ENCODE measurements around the gene EPAS1.

EPAS1 gene

DNA sequence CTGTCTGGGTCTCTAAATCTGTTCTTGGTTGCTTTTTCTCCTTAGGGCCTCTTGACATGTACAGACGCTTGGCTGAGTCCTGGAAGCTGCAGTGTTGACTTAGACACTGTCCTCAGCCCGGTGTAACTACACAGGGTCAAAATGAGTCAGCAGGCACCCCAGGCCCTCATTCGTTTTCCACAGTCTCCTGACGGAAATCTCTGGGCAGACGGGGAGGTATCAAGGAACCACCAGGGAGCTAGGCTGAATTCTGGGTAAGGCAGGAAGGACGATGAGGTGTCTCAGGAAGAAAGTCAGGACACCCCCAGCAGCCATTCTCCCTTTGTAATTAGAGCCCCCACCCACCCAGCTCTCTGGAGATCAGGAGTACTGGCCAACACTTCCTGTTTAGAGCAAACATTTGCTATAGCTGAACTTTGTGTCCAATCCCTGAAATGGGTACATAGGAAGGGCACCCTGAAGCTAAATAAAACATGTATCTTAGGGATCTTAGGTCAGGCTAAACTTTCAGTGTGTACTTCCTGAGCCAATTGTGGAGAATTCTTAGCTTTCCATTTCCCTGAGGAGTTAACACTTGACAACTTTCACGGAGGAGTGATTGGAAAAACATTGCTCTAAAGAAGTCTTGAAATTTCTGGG lies 23.9 kb upstream of the EPAS1 start:
- in situ Hi-C loops (cut with HindIII; ENCODE audit: low sequenced_read_pairs), result no loop called here

GRCh38 chr2:46273919-46274318 lies 23.3 kb upstream of the EPAS1 start:
- in situ Hi-C loops (cut with HindIII; ENCODE audit: low sequenced_read_pairs), result no loop called here

GRCh38 chr2:46274586-46274985 lies 22.6 kb upstream of the EPAS1 start:
- in situ Hi-C loops (cut with HindIII; ENCODE audit: low sequenced_read_pairs), result no loop called here

DNA sequence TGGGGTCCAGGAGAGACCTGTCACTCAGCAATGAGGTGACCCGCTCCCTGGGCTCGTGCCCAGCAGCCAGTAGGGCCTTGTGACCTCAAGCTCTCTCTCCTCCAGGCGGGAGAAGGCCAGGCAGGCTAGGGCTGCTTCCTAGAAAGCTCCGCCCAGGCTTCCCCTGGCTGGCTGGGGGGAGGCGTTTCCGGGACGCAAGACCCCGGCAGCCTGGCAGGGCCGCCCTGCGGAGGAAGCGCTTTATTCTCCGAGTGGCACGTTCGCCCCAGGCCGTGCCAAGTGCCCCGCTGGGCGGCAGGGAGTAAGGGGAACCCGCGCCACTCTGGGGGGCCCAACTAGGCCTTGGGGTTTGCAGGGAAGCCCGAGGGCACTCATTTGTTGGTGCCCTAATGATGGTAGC lies 21.2 kb upstream of the EPAS1 start:
- in situ Hi-C loops (cut with HindIII; ENCODE audit: low sequenced_read_pairs), result no loop called here

DNA sequence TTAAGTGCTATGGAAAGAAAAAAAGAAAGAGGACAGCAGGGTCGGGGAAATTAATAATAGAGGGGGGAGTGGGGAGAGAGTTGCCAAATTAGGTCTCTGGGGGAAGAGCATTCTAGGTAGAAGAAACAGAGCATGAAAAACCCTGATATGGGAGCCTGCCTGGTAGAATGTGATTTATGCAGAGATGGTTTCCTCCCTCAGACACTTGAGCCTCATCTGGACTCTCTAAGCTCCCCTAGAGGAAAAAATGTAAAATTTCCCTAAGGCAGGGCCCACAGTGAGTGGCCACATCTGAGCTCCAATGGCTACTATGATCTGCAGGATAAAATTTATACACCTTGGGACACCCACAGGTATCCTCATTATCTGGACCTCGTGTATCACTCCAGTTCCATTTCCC lies 20.6 kb upstream of the EPAS1 start:
- in situ Hi-C loops (cut with HindIII; ENCODE audit: low sequenced_read_pairs), result no loop called here

- in situ Hi-C loops (cut with HindIII; ENCODE audit: low sequenced_read_pairs), result no loop called here
Observed at GRCh38 chr2:46277431-46278190, 19.6 kb upstream of the EPAS1 start.

- in situ Hi-C loops (cut with HindIII; ENCODE audit: low sequenced_read_pairs), result no loop called here
Observed at GRCh38 chr2:46278952-46279351, 18.3 kb upstream of the EPAS1 start.

DNA sequence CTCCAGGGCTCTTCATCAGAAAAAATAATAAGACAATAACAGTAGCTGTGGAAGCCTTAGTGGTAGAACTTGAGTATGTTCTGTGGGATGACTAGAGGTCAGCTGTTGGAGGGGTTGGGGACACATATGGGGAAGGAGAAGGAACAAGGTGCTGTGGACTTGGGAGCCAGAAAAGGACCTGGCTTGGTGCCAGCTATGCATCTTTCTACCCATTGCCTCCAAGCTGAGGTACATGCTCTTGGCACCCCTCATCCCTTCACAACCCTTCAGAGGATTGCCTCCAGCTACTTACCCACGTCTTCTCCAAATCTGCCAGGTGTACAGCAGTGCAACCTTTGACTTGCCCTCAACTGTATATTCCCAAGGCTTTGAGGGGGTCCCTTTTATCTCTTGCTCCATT lies 15.3 kb upstream of the EPAS1 start:
- in situ Hi-C loops (cut with HindIII; ENCODE audit: low sequenced_read_pairs), result no loop called here

GRCh38 chr2:46283693-46284092 lies 13.5 kb upstream of the EPAS1 start:
- in situ Hi-C loops (cut with HindIII; ENCODE audit: low sequenced_read_pairs), result no loop called here

GRCh38 chr2:46284260-46284659 lies 12.9 kb upstream of the EPAS1 start:
- in situ Hi-C loops (cut with HindIII; ENCODE audit: low sequenced_read_pairs), result no loop called here

DNA sequence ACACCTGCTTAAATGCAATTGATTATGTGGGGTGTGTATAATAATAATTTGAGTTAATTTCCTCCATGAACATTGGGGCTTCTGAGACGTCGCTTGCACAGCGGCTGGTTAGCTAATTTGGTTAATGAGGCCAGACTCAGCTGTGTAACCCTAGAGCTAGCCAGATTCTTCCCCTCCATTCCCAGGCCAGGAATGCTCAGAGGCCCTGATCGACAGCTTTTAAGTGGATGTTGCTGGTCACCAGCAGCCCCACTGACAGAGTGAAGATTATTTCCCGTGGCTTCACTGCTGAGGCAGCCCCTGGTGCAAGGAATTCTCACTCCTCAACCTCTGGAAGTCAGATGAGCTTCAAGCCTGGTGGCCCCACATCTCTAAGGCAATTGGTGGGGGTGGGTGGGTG lies 12.4 kb upstream of the EPAS1 start:
- in situ Hi-C loops (cut with HindIII; ENCODE audit: low sequenced_read_pairs), result no loop called here

DNA sequence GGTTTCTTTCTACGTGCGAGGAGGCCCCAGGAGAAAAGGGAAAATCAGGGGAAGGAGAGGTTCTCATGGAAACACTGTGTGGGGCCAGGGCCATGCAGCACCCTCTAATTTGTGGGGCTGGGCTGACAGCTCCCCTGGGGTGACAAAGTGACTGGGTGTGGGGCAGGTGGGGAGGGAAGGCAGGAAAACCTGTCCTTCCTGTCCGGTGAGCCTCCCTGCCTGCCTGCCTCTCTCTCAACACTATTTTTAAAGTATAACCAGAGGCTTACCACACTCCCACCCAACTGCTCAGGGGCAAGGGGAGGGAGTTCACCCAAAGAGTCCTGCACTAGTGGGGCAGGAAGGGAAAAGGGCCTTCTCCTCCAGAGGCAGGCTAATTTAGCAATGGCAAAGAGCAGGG lies 10.5 kb upstream of the EPAS1 start:
- in situ Hi-C loops (cut with HindIII; ENCODE audit: low sequenced_read_pairs), result no loop called here

DNA sequence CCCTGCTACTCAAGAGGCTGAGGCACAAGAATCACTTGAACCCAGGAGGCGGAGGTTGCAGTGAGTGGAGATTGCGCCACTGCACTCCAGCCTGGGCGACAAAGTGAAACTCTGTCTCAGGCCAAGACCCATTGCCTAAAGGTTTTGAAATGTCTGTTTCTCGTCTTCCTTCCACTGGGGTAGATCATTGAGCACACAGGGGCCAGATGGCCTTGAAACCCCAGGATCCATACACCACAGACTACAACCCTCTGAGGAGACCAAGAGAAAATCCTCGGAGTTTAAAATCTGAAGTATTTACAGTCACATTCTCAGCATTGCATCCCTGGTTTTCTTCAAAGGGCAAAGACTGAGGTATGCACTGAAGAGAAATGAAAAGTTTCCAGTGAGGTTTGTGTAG lies 7.1 kb upstream of the EPAS1 start:
- in situ Hi-C loops (cut with HindIII; ENCODE audit: low sequenced_read_pairs), result no loop called here

- in situ Hi-C loops (cut with HindIII; ENCODE audit: low sequenced_read_pairs), result no loop called here
Observed at GRCh38 chr2:46293466-46293865, 3.7 kb upstream of the EPAS1 start.

GRCh38 chr2:46294176-46294836 lies 2.9 kb upstream of the EPAS1 start:
- in situ Hi-C loops (cut with HindIII; ENCODE audit: low sequenced_read_pairs), result no loop called here

DNA sequence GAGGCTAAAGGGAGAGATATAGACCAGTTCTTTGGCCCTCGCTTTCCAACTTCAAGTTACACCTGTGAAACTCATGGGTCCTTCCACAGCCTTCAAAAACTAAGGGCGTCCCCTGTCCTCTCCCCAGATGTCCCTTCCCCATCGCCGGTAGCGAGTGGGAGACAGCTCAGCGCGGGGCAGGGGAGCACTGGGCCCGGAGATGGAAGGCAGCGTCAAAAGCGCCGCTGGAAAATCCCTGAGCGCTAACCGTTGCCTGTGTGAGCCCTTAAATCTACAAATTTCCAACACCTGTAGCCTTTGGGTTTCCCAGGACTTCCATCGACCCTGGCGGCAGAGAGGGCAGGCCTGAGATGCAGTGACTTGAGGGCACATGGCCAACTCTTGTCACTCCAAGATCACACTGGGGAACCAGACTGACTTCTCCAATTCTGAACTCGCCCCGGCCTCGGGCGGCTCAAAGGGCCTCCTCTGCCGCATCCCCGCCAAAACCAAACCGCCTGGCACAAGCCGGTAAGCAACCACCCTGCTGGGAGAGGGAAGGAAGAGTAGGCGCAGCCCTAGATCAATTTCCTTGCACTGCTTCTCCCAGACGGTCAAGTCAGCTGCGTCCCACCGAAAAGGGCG lies 879 bp upstream of the EPAS1 start:
- in situ Hi-C loops (cut with HindIII; ENCODE audit: low sequenced_read_pairs), result no loop called here

DNA sequence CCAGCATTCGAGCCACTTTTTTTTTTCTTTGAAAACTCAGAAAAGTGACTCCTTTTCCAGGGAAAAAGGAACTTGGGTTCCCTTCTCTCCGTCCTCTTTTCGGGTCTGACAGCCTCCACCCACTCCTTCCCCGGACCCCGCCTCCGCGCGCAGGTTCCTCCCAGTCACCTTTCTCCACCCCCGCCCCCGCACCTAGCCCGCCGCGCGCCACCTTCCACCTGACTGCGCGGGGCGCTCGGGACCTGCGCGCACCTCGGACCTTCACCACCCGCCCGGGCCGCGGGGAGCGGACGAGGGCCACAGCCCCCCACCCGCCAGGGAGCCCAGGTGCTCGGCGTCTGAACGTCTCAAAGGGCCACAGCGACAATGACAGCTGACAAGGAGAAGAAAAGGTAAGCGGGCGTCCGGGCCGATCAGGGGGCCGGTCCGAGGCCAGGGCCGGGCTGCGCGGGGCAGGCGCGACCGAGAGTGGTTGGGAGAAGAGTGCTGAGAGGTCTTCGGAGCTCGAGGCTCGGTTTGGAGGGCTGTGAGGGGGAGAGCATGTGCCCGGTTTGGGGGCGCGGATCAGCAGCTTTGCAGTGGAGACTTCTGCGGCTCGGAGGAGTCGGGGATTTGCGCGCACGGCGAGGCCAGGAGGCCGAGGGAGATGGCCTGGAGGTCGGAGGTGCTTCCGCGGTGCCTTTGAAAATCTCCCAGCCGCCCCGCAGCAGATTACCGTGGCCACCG lies 502 bp downstream of the EPAS1 start:
- in situ Hi-C loops (cut with HindIII; ENCODE audit: low sequenced_read_pairs), result no loop called here

- in situ Hi-C loops (cut with HindIII; ENCODE audit: low sequenced_read_pairs), result no loop called here
Observed at GRCh38 chr2:46298272-46298521, 990 bp downstream of the EPAS1 start.

- in situ Hi-C loops (cut with HindIII; ENCODE audit: low sequenced_read_pairs), result no loop called here
Observed at GRCh38 chr2:46298522-46299353, 1.5 kb downstream of the EPAS1 start.
